B cell (primary cell): ENCODE data around the gene GLG1. TPM values are rescaled to one million over a fixed set of nuclear protein-coding genes. Genes with fewer than 3 reads are reported as not detected.
"Not testable (repeated sequence)": the region's sequence is repeated elsewhere in the genome, so short reads cannot be mapped to it uniquely, and the experiment has no call there.

Experiments
- ATAC-seq: fragments of 200-7000 bp; cut with Tn5 transposase; one replicate; pipeline ENCODE4 v1.10.0; 2021; ENCODE audit warnings: low read depth, mild to moderate bottlenecking, moderate number of reproducible peaks, moderate library complexity
- CTCF ChIA-PET: fragments of 350-600 bp; sonication (Branson Sonifier 250); formaldehyde crosslinking; loops from one replicate; lab custom pipeline; 2021; ENCODE audit warnings: antibody characterized with exemption, inconsistent platforms; lab: Charles Lee
- POLR2A ChIA-PET: fragments of 350-600 bp; sonication (Branson Sonifier 250); formaldehyde crosslinking; loops from one replicate; lab custom pipeline; 2021; ENCODE audit warnings: antibody characterized with exemption; lab: Charles Lee
- DNase-seq: peaks from one replicate; pipeline ENCODE4 v3.0.0; 2013
- H2AFZ ChIP-seq: 2 replicates; pipeline ENCODE4 v1.6.1; 2012; ENCODE audit warnings: mild to moderate bottlenecking, low read depth, low read length; ENCODE audit not compliant: insufficient read depth, poor library complexity, severe bottlenecking
- H3K27ac ChIP-seq, 2 donors: 1 replicate in 1 of 2; 2 replicates in 1 of 2; pipeline ENCODE4 v1.5.1; 2012 to 2013; ENCODE audit warnings: low read length in 2 of 2, mild to moderate bottlenecking in 2 of 2, moderate library complexity in 1 of 2
- H3K27me3 ChIP-seq, 4 experiments: fragments of 200-600 bp in 1 of 4; sonication (generic) in 1 of 4; replicated peaks in 1 of 4; 1 replicate in 2 of 4; 2 replicates in 2 of 4; pipeline versions ENCODE4 v1.6.1 to v1.7.0; 2013 to 2016; ENCODE audit warnings: low read length in 3 of 4, mild to moderate bottlenecking in 2 of 4, mixed read lengths in 1 of 4, moderate library complexity in 1 of 4; ENCODE audit not compliant: insufficient read depth in 4 of 4, control insufficient read depth in 3 of 4; ENCODE audit errors: control extremely low read depth in 1 of 4
- H3K36me3 ChIP-seq, 2 experiments: replicated peaks in 1 of 2; 1 replicate in 1 of 2; 2 replicates in 1 of 2; pipeline versions ENCODE4 v1.6.1 to v1.7.1; 2013; ENCODE audit warnings: low read length in 1 of 2; ENCODE audit not compliant: insufficient read depth in 2 of 2, control insufficient read depth in 1 of 2; ENCODE audit errors: control extremely low read depth in 1 of 2, extremely low read depth in 1 of 2
- H3K4me1 ChIP-seq, 2 donors: fragments of 200-600 bp in 1 of 2; sonication (generic) in 1 of 2; 1 replicate in 1 of 2; 2 replicates in 1 of 2; pipeline versions ENCODE4 v1.5.1 to v1.6.1; 2013 to 2017; ENCODE audit warnings: low read length in 2 of 2; ENCODE audit not compliant: control insufficient read depth in 2 of 2, insufficient read depth in 2 of 2
- H3K4me2 ChIP-seq: replicated peaks from 2 replicates; pipeline ENCODE3; 2012; ENCODE audit warnings: mild to moderate bottlenecking, low read depth, low read length; ENCODE audit not compliant: poor library complexity, severe bottlenecking
- H3K4me3 ChIP-seq, 5 experiments: fragments of 200-600 bp in 1 of 5; sonication (generic) in 1 of 5; 1 replicate in 3 of 5; 2 replicates in 2 of 5; pipeline versions ENCODE4 v1.5.1 to v1.7.0; 2011 to 2016; ENCODE audit warnings: low read length in 4 of 5, mild to moderate bottlenecking in 4 of 5, low read depth in 2 of 5, control low read depth in 1 of 5, moderate library complexity in 1 of 5; ENCODE audit not compliant: insufficient read depth in 1 of 5; ENCODE audit errors: control extremely low read depth in 1 of 5, extremely low read depth in 1 of 5
- H3K79me2 ChIP-seq: fragments of 200-600 bp; sonication (generic); one replicate; pipeline ENCODE4 v1.6.0; 2016; ENCODE audit warnings: low read length; ENCODE audit not compliant: control insufficient read depth, insufficient read depth
- H3K9ac ChIP-seq: fragments of 200-600 bp; sonication (generic); 2 replicates; pipeline ENCODE4 v1.6.1; 2017; ENCODE audit warnings: mild to moderate bottlenecking, low read length, moderate library complexity
- H3K9me3 ChIP-seq, 3 donors: one replicate each; pipeline versions ENCODE4 v1.6.1 to v1.7.1; 2013; ENCODE audit warnings: low read length in 2 of 3; ENCODE audit not compliant: control insufficient read depth in 2 of 3, insufficient read depth in 1 of 3; ENCODE audit errors: control extremely low read depth in 1 of 3
- H4K20me1 ChIP-seq: 2 replicates; pipeline ENCODE4 v1.6.0; 2012; ENCODE audit warnings: mild to moderate bottlenecking, low read length; ENCODE audit not compliant: insufficient read depth, control insufficient read depth, poor library complexity, severe bottlenecking
- H3K27ac Mint-ChIP-seq: one replicate; pipeline ENCODE4 v1.8.0; 2021; ENCODE audit warnings: mixed read lengths
- H3K27me3 Mint-ChIP-seq: one replicate; pipeline ENCODE4 v1.8.0; 2021; ENCODE audit warnings: mixed read lengths
- H3K4me1 Mint-ChIP-seq: one replicate; pipeline ENCODE4 v1.8.0; 2021; ENCODE audit warnings: mixed read lengths
- H3K4me3 Mint-ChIP-seq: one replicate; pipeline ENCODE4 v1.8.0; 2021; ENCODE audit warnings: mixed read lengths
- H3K9me3 Mint-ChIP-seq: one replicate; pipeline ENCODE4 v1.8.0; 2022; ENCODE audit warnings: mixed read lengths; ENCODE audit not compliant: insufficient read depth
- WGBS: methylation state at CpG from one replicate; pipeline ENCODE4 v1.1.5; 2013; ENCODE audit warnings: missing lambda C conversion rate; ENCODE audit not compliant: insufficient coverage; 5-methylcytosine and 5-hydroxymethylcytosine counted together
- intact Hi-C: fragments of 100-400 bp; cut with micrococcal nuclease; formaldehyde crosslinking; loops from one replicate; pipeline ENCODE4 v1.10.0; 2022
- polyA plus RNA-seq: library from polyadenylated mRNA; depleted of rRNA; stranded (reverse); fragments of >200 nt; gene quantifications from 2 replicates; pipeline ENCODE4 v1.2.3, GENCODE V29; 2012
- total RNA-seq, 2 donors: library from RNA; stranded (reverse); fragments of 120-200 nt in 1 of 2; gene quantifications; 1 replicate in 1 of 2; 2 replicates in 1 of 2; pipeline versions ENCODE4 v1.2.3 to v1.2.4, GENCODE V29; 2013 to 2022

GLG1 gene
- total and polyA plus RNA-seq, 2 donors (not counting 1 experiment from before 2014, with no cell fraction given) = 28.3 to 114 TPM

DNA sequence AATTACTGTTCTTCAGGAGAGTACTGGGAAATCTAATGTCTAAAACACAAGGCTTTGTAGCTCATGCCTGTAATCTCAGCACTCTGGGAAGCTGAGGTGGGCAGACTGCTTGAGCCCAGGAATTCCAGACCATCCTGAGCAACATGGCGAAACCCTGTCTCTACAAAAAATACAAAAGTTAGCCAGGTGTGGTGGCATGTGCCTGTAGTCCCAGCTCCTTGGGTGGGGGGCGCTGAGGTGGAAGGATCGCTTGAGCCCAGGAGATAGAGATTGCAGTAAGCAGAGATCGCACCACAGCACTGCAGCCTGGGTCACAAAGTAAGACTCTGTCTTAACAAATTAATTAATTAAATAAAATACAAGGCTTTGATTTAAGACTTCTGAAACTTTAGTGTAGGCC lies 60.8 kb downstream of the GLG1 start:
- H3K27ac Mint-ChIP-seq, H3K9me3 Mint-ChIP-seq, H3K36me3 ChIP-seq, intact Hi-C loops, H2AFZ ChIP-seq, H3K4me3 ChIP-seq, H3K4me2 ChIP-seq, H3K4me1 ChIP-seq, H3K27me3 Mint-ChIP-seq, H3K4me3 Mint-ChIP-seq, CTCF ChIA-PET, H3K27me3 ChIP-seq, H4K20me1 ChIP-seq, POLR2A ChIA-PET, DNase-seq, H3K9ac ChIP-seq, H3K9me3 ChIP-seq, ATAC-seq, H3K27ac ChIP-seq: not testable (repeated sequence)
- WGBS = no CpG with 5 or more reads among the region's 4 CpGs
- peaks cover 17% of the 10 kb centered on the region for H3K4me1 Mint-ChIP-seq
- H3K79me2 ChIP-seq = peaks cover 10% of the 10 kb centered on the region

DNA sequence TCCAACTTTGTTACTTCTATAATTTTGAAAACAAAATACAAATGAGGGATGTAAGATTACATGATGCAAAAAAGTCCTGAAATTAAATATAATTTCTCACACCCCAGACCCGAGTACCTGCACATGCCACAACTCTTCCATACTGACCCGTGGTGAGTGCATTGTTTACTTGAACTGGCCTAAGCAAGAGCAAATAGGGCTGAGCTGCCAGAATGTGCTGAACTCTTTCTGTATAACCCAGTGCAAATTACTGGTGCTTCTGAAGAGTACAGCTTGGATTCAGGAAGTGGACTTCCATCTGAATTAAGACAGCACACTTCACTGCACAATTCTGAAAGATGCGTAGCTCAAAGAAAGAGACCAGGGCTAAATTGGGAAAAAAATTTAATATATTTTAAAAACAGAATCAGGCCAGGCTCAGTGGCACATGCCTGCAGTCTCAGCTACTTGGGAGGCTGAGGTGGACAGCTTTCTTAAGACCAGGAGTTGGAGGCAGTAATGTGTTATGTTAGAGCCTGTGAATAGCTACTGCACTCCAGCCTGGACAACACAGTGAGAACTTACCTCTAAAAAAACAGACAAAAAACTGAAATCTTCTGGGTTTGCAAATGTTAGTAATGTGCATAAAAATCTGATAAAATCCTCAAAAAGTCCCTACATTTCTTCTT lies 63.9 kb downstream of the GLG1 start:
- DNase-seq, H4K20me1 ChIP-seq, H3K4me3 Mint-ChIP-seq, ATAC-seq, H3K4me2 ChIP-seq, H3K27me3 Mint-ChIP-seq, CTCF ChIA-PET, H3K4me3 ChIP-seq, H2AFZ ChIP-seq, H3K27ac ChIP-seq, H3K27ac Mint-ChIP-seq, POLR2A ChIA-PET, H3K9me3 ChIP-seq, H3K4me1 ChIP-seq, H3K36me3 ChIP-seq, H3K9ac ChIP-seq, H3K27me3 ChIP-seq, H3K9me3 Mint-ChIP-seq, intact Hi-C loops: not testable (repeated sequence)
- H3K79me2 ChIP-seq = peaks cover 10% of the 10 kb centered on the region
- WGBS = no CpG with 5 or more reads among the region's 3 CpGs
- H3K4me1 Mint-ChIP-seq = peaks cover 14% of the 10 kb centered on the region

DNA sequence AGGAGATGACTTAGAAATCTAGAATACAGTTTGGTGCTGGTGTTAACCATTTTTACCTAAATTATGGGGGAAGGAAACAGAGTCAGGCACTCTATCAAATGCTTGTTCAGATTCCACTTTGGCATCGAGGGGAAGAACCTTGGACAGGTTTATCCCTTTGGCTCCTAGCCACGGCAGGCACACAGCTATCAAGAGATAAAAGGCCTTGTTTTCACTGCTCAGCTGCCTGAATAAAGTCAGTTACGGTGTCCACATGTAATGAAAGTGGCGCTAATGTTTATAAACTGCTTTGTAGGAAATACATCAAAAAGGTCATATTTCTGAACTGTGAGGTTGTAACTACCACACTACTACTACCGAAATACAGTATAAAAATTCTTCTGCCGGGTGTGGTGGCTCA lies 66.3 kb downstream of the GLG1 start:
- intact Hi-C loops, H2AFZ ChIP-seq, H3K79me2 ChIP-seq, H3K4me3 ChIP-seq, ATAC-seq, H3K27ac ChIP-seq, H4K20me1 ChIP-seq, H3K27ac Mint-ChIP-seq, H3K9ac ChIP-seq, H3K27me3 ChIP-seq, POLR2A ChIA-PET, H3K9me3 Mint-ChIP-seq, H3K4me1 ChIP-seq, H3K27me3 Mint-ChIP-seq, CTCF ChIA-PET, H3K4me1 Mint-ChIP-seq, H3K4me2 ChIP-seq, DNase-seq, H3K4me3 Mint-ChIP-seq, H3K9me3 ChIP-seq, H3K36me3 ChIP-seq: not testable (repeated sequence)
- no CpG with 5 or more reads among the region's 6 CpGs for WGBS

DNA sequence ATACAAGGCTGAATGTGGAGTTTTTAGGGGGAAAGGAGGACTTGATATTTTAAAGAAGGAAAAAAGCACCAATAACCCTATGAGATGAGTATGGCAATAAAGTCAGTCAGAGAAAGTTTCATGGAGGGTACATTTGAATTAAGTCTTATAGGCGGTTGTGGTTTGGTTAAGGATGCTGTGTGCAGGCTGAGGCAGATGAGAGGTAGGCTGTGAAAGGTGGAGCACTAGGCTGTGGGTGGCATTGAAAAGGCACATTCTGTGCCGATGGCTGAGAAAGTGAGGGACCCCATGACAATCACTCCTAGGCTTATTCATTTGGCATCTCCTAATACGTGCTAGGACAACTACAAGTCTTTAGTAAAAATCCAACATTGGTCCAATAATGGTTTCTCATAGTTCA lies 68.1 kb downstream of the GLG1 start:
- H3K4me3 Mint-ChIP-seq, H3K9me3 ChIP-seq, H3K27me3 Mint-ChIP-seq, H3K27ac ChIP-seq, H3K9me3 Mint-ChIP-seq, H3K4me1 ChIP-seq, H3K27ac Mint-ChIP-seq, H3K4me3 ChIP-seq, H4K20me1 ChIP-seq, H3K36me3 ChIP-seq, DNase-seq, H3K27me3 ChIP-seq, H3K4me2 ChIP-seq, POLR2A ChIA-PET, CTCF ChIA-PET, H3K9ac ChIP-seq, H3K4me1 Mint-ChIP-seq, H3K79me2 ChIP-seq, ATAC-seq, intact Hi-C loops, H2AFZ ChIP-seq: not testable (repeated sequence)
- no CpG with 5 or more reads among the region's 3 CpGs for WGBS
